Stimulated activated naive CD4-positive, alpha-beta T cell treated with Interleukin-2 at 50 U/mL for 16 hours (primary cell): Measurements from ENCODE around the gene GRB10.

Experiments
- DNase-seq: peaks from one replicate; lab custom pipeline; 2025; lab: John Stamatoyannopoulos, UW

The GRB10 gene

DNA sequence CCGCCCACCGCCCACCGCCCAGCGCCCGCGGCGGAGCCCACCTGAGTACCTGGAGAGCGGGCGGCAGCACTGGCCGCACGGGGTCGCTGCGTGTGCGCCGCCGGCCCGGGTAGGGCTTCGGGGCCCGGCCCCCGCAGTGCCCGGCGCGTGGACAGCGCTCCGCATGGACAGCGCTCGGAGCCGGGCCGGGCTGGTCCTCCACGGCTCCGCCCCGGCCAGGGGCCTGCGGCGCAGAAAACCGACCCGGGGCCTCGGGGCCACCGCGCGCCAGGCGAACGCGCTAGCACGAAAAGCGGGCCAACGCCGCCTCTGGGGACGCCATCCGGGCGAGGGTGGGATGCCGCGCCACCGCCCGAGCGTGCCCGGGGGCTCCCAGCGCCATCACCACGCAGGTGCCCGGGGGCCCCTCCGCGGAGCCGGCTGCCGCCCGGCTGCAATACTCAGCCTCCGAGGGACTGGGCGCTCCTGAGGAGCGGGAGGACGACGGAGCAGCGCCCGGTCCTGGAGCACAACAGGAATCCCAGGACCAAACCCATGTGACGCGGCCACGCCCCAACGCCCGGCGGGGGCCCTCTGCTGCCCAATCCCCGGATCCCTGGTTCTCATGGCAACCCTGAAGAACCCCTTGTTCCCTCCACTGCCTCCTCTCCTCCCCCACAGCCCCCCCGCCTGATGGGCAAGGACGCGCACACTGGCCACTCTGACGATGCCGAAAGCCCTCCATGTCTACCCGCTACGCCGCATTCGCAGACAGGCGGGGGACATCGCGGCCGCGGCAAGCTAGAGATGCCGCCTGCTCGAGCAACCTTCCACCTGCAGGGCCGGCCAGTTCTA is at the start of gene GRB10:
Gene GRB10, minus strand, starts transcription at position 522 of the 834 bp plus-strand sequence. CDS start 50,574 bp downstream, outside the sequence.
- DNase-seq = no peak

- DNase-seq = no peak
Measured at GRCh38 chr7:50828801-50829200, 46.1 kb upstream of the GRB10 start.

GRCh38 chr7:50828116-50828515 is 45.4 kb upstream of the GRB10 start:
- no peak for DNase-seq

DNA sequence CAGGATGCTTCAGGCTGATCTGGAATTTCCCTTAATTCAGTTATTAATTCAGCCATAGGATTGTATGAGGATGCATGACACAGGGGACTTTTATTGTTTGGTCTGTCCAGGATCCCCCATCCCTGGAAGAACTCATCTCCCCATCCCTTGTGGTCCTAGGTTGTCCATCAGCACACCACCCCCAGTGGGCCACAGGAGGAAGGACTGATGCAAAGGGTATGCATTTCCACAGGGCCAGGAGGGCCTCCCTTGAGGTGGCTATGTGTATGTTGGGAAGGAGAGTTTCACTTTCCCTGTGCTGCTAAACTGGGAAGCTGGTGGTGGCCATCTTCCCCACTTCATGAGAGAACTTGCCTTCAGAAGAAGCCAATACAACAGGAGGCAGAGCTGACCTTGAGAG is 44.6 kb upstream of the GRB10 start:
- DNase-seq = no peak

DNA sequence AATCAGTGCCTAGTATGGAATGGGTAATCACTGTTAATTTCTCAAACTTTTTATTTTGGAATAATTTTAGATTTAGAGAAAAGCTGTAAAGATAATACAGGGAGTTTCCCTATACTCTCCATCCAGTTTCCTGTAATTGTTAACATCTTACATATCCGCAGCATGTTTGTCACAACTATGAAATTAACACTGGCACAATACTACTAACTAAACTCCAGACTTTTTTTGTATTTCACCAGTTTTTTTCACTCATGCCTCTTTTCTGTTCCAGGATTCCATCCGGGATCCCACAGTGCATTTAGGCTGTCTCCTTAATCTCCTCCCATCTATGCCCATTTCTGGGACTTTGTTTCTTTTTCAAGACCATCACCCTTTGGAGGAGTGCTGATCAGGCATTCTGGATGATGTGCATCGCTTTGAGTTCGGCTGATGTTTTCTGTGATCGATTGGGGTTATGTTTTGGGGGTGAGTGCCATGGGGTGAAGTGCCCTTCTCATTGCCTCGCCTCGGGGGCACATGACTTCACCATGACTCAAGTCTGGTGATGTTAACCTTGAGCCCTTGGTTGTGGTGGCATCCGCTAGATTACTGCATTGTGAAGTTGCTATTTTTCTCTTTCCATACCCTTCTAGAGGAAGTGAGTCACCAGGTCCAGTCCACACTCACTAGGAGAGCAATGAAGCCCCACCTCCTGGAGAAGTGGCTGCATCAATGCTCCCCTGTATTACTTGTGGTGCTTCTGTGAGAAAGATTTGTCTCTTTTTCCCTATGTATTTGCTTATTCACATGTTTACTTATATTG is 43.9 kb upstream of the GRB10 start:
- no peak for DNase-seq

DNA sequence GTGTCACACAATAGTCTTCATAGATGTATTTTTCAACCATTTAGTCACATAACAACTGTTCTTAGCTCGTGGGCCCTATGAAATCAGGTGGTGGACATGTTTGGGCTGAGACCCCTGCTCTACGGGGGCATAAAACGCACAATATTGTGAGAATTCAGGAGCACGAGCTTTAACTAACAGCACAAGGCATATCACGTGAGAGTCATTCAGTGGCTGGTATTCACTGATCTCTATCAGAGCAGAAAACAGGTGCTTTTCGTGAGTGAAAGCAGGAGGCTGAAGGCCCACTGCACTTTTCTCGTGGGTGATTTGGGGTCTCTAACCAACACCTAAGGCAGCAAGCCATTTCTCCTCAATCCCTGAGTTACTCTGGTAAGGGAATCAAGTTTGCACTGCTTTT is 42.8 kb upstream of the GRB10 start:
- DNase-seq = no peak

DNA sequence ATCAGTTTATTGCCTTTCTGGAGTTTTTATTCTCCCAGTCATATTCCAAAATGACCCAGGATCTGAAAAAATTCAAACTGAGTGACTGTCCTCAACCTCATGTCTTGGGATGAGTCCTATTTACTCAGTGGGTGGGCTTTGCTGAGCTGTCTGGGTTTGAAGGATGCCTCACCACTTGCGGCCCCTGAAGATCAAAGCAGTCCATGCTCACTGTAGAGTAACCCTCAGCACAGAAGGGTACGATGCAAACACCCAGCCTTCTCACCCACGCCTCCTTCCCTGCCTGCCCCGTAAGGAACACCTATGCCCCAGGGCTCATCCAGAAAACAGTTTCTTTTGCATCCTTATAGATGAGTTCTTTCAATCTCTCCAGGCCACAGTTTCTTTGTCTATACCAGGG is 42.2 kb upstream of the GRB10 start:
- no peak for DNase-seq

GRCh38 chr7:50822706-50823105 is 40.0 kb upstream of the GRB10 start:
- DNase-seq = no peak

DNA sequence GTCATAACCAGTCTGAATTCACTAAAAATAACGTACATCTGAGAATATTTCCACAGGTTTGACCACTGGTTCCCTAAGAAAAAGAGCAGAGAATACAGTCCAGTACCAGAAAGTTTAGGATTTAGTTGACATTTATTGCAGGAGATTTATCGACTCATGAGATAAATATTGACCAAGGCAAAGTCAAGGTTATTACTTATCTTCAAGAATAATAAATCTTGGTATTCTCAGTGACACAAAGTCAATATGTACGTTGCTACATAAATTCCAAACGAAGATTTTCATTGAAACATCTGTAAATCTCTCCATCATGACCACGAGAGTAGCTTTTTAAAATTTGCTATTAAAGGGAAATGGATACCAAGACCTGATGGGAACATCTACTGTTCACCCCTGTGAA is 39.4 kb upstream of the GRB10 start:
- no peak for DNase-seq

DNA sequence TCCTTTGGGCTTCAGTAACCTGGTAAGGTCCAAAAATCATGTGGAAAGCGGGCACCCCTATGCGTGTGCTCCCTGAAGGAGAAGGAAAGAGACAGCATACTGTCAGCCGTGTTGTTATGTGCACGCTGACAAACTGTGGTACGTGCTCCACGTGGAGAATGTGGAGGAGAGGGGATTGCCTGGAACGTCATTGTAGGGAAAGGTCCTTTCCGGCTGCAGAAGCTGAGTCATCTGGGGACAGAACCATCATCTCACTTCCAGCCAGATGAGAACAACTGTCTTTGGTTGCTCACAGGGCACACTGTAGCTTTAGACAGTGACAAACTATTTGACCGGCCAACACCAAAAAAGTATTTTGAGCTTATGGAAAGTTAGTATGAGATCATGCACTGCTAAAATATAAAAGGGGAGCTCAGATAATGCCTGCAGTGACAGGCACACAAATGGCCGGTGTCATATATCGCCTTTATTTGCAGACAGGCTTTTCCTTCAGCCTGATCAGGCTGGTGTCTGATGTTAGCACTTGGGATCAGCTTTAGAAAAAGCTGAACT is 38.8 kb upstream of the GRB10 start:
- no peak for DNase-seq

GRCh38 chr7:50818324-50818723 is 35.6 kb upstream of the GRB10 start:
- no peak for DNase-seq

DNA sequence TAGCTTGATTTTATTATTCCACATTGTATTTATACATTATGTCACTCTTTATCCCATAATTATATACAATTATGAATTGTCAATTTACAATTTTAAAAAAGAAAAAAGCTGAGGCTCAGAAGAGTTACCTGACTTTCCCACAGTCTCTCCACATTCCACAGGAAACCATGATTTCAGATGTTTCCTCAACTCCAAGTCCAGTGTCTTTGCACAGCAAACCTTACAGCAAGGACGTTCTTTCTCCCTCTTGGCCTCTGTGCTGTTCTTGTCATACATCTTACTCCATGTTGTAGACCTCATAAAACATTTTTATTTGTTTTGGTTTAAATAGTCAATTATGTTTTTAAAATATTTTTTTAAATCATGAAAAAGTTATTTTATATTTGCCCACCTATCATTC is 34.9 kb upstream of the GRB10 start:
- no peak for DNase-seq

GRCh38 chr7:50815138-50815537 is 32.4 kb upstream of the GRB10 start:
- no peak for DNase-seq

DNA sequence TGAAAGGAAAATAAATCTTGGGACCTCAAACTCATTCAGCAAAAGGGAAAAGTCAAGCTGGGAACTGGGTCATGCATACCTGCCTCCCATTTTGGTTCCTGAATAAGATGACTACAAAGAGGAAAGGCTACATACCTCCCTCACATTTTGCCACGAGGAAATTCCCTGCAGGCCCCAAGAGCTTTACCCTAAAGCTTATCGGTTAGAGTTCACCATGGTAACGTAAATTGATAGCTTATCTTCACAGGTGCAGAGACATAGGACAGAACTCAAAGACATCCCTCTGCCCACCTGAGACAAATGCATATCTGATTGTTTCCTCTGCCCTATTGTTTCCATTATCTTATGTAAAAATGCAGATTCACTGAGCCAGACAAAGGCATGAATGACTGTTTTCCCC is 31.5 kb upstream of the GRB10 start:
- DNase-seq = no peak

DNA sequence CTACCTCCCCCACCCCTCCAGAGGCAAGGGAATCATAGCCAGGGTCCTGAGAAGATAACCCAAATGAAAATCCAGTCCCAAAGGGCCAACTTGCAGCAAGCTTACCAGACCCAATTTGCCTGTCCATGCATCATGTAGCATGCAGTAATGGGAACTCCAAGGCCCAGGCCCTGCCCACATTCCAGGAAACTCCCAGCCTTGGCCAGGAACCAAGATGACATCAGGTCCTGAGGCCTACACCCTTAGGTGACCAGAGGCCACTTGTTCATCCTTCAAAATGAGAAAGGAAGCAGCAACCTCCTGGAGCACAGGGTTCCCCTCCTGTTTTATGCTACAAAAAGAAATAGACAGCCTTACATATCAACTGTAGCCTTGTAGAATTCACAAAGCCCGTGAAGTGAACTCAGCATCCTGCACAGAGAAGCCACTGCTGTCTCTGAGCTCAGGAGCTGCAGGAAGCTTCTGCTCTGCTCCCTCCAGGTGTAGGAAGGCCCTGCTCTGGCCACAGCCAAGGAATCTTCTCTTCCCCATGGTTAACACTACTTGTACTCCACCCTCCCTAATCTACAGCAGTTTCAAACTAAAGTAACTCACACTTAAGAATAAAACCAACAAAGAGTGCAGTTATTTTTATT is 30.3 kb upstream of the GRB10 start:
- DNase-seq = no peak

DNA sequence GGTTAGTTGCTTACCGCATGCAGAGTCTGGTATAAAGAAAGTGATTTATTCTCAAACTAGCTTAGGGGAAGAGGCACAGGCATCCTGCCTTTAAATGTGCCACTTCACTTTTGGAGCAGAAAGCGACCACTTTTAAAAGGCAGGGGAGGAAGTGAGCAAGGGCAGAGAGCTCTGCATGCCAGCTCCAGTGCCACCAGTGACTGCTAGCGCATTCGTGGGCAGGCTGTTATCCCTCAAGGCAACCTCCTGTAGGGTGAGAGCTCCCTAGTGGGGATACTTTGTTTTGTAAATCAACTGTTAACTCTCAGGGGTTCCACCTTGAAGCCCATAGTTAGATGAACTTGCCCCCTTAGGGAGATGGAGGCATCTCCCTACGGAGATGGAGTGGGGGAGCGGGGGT is 29.4 kb upstream of the GRB10 start:
- no peak for DNase-seq

- no peak for DNase-seq
Measured at GRCh38 chr7:50808282-50808888, 25.7 kb upstream of the GRB10 start.

- no peak for DNase-seq
Measured at GRCh38 chr7:50807026-50807730, 24.5 kb upstream of the GRB10 start.

DNA sequence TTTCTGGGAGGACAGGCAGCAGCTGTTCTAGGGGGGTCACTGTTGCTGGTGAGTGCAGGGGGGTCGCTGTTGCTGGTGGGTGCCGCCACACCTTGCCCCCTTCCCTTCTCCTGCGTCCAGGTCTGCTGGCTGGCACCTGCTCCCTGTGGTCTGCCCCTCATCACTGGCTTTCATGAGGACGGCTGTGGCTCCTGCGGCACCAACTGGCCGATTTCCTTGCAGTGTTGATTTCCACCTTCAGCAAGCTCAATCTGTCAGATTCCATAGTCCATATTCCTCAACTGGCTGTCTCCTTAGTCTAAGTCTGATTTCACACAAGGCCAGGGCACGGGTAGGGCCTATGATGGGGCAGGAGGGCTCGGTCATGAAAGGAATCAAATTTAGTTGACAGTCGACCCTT is 23.4 kb upstream of the GRB10 start:
- DNase-seq = no peak

GRCh38 chr7:50805447-50806125 is 22.9 kb upstream of the GRB10 start:
- DNase-seq = no peak
